Brain microvascular endothelial cell (primary cell): ENCODE data around the gene C19orf38.
A peak's percentile ranks its signal among the peaks of the same experiment; 100 is the strongest.

Source experiments
- DNase-seq: peaks from one replicate; pipeline ENCODE4 v3.0.0-alpha.2; 2020
- H3K27ac ChIP-seq: fragments of 250-450 bp; sonication (Bioruptor Pico); 2 replicates; pipeline ENCODE4 v1.5.1; 2020; ENCODE audit warnings: mild to moderate bottlenecking, moderate library complexity
- H3K27me3 ChIP-seq: fragments of 250-450 bp; sonication (Bioruptor Pico); replicated peaks from 2 replicates; pipeline ENCODE4 v1.5.1; 2020; ENCODE audit warnings: mild to moderate bottlenecking
- H3K36me3 ChIP-seq: fragments of 250-450 bp; sonication (Bioruptor Pico); replicated peaks from 2 replicates; pipeline ENCODE4 v1.5.1; 2020; ENCODE audit warnings: mild to moderate bottlenecking
- H3K4me3 ChIP-seq: 2 replicates; pipeline ENCODE4 v1.5.1; 2011; ENCODE audit warnings: low read depth, mild to moderate bottlenecking, control low read depth, low read length, moderate library complexity
- in situ Hi-C: cut with HindIII; loops from 2 replicates; pipeline ENCODE4 v1.10.0; 2017; ENCODE audit warnings: low sequenced_read_pairs, low pct_ligation_motif_present
- TF ChIP-seq, protein P1 (sequence below): IDR thresholded peaks from 2 replicates; pipeline ENCODE4 v1.5.1; 2011; ENCODE audit warnings: low read depth, mild to moderate bottlenecking, moderate library complexity, low read length, control low read depth, inconsistent platforms; ENCODE audit errors: missing control alignments

C19orf38 gene

DNA sequence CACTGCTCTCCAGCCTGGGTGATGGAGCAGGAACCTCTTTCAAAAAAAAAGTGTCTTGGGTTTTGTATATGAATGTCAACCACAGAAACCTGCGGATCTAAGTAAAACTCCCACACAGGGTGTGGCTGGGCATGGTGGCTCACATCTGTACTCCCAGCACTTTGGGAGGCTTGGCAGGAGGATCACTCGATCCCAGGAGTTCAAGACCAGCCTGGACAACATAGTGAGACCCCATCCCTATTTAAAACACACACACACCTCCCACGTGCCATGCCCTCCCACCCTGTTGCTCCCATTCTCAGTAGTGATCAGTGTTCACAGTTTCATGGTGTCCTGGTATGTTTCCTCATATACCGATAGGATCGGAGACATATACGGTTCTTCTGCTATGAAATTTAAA is 21.4 kb upstream of the C19orf38 start:
- Histone ChIP-seq H3K27ac (no peak overlapping the region), H3K4me3 (no peak overlapping the region), H3K27me3 (no peaks in the 10 kb centered on the region), H3K36me3 (peaks cover 62% of the 10 kb centered on the region)
- in situ Hi-C loops = no loop called here
- TF ChIP-seq, protein P1, sequence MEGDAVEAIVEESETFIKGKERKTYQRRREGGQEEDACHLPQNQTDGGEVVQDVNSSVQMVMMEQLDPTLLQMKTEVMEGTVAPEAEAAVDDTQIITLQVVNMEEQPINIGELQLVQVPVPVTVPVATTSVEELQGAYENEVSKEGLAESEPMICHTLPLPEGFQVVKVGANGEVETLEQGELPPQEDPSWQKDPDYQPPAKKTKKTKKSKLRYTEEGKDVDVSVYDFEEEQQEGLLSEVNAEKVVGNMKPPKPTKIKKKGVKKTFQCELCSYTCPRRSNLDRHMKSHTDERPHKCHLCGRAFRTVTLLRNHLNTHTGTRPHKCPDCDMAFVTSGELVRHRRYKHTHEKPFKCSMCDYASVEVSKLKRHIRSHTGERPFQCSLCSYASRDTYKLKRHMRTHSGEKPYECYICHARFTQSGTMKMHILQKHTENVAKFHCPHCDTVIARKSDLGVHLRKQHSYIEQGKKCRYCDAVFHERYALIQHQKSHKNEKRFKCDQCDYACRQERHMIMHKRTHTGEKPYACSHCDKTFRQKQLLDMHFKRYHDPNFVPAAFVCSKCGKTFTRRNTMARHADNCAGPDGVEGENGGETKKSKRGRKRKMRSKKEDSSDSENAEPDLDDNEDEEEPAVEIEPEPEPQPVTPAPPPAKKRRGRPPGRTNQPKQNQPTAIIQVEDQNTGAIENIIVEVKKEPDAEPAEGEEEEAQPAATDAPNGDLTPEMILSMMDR = no peak
- no peak for DNase-seq

DNA sequence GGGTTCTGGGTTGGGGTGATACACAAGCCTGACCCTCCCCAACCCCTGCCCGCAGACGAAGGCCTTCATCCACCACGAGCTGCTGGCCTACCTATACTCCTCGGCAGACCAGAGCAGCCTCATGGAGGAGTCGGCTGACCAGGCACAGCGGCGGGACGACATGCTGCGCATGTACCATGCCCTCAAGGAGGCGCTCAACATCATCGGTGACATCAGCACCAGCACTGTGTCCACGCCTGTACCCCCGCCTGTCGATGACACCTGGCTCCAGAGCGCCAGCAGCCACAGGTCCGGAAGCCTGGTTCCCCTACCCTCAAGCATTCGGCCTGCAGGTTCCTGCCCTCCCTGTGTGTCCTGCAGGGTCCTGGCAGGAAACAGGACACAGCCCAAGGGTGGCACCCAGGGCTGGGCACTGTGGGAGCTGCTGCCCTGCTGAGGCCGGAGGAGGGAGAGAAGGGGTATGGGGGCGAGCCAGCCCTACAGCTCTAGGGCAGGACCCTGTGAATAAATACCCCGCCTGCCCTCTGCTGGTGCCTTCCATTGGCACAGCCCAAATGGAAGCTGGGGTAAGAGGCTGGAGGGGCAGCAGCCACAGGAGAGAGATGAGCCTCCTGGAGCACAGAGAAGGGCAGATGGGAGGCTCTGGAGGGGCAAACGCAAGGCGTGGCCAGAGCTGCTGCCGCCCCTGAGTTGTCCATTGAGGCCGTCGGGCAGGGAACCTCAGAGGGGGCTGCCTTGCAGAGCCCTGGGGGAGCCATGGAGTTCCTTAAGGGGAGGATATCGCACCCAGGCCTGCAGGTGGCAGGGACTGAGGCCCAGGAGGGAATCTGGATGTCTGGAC is 19.0 kb upstream of the C19orf38 start:
- Histone ChIP-seq H3K4me3 (no peak overlapping the region), H3K27ac (no peak overlapping the region), H3K36me3 (peaks cover 70% of the 10 kb centered on the region), H3K27me3 (no peaks in the 10 kb centered on the region)
- DNase-seq = no peak
- TF ChIP-seq, protein P1 = peak; percentile 46
- in situ Hi-C loops = no loop called here

DNA sequence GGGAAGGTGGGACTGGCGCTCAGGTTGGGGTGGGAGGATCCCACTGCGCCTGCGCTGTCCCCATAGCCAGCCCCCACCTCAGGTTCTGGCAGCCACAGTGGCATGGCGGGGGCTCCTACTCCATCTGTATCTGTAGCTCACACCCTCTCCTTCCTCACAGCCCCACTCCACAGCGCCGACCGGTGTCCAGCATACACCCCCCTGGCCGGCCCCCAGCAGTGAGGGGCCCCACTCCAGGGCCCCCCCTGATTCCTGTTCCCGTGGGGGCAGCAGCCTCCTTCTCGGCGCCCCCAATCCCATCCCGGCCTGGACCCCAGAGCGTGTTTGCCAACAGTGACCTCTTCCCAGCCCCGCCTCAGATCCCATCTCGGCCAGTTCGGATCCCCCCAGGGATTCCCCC is 18.2 kb upstream of the C19orf38 start:
- H3K36me3 ChIP-seq = peaks cover 66% of the 10 kb centered on the region
- no peak overlapping the region for H3K27ac ChIP-seq

DNA sequence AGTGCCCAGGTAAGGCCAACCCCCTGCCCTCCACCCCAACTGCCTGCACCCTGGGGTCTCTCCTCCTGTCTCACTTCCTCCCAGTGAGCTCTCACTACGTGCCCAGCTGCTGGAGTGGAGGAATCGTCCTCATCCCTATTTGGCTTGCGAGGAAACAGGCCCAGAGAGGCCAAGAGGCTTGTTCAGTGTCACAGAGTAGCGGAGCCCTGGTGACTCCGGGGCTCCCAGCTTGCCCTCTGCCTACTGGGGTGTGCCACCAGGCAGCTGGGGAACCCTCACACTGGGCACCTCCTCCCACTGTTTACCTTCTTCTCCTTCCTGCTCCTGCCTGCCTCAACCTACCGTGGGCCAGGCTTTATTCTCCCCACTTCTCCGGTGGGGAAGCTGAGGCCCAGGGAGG is 17.8 kb upstream of the C19orf38 start:
- peaks cover 65% of the 10 kb centered on the region for H3K36me3 ChIP-seq
- DNase-seq = no peak
- H3K27me3 ChIP-seq = no peaks in the 10 kb centered on the region
- TF ChIP-seq, protein P1 = no peak
- in situ Hi-C loops = no loop called here
- H3K27ac ChIP-seq = no peak overlapping the region
- H3K4me3 ChIP-seq = no peak overlapping the region

More for the DNA sequence above, 18.2 kb upstream of the C19orf38 start:
- TF ChIP-seq, protein P1 = no peak
- Histone ChIP-seq H3K27me3 (no peaks in the 10 kb centered on the region), H3K4me3 (no peak overlapping the region)
- in situ Hi-C loops = no loop called here
- no peak for DNase-seq

DNA sequence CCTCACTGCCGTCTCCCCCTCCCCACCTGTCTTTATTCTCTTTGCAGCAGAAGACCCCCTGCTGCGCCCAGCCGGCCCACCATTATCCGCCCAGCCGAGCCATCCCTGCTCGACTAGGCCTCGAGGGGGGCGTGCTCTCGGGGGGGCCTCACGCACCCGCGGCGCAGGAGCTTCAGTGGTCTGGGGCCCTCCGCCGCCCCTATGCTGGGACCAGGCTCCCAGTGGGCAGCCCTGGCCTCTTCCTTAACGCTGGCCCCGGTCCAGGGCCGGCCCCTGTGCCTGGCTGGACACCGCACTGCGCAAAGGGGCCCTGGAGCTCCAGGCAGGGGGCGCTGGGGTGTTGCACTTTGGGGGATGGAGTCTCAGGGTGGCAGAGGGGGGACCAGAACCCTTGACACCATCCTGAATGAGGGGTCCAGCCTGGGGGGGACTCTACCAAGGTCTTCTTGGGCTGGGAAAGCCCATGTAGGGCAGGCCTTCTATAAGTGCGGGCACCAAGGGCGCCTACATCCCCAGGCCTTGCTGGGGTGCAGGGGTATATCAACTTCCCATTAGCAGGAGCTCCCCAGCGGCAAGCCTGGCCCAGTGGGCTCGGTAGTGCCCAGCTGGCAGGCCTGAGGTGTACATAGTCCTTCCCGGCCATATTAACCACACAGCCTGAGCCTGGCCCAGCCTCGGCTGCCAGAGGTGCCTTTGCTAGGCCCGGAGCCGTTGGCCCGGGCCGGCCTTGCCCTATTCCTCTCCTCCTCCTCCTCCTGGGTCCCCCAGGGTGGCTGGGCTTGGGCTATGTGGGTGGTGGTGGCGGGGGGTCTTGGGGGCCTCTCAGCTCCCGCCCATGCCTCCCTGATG is 17.1 kb upstream of the C19orf38 start:
- peaks cover 59% of the 10 kb centered on the region for H3K36me3 ChIP-seq
- TF ChIP-seq, protein P1 = no peak
- no peak overlapping the region for H3K27ac ChIP-seq
- in situ Hi-C loops = no loop called here
- H3K4me3 ChIP-seq = no peak overlapping the region
- no peak for DNase-seq
- no peaks in the 10 kb centered on the region for H3K27me3 ChIP-seq
